HepG2 (cell line): ENCODE data around the gene SRD5A2. TPM values are rescaled to one million over a fixed set of nuclear protein-coding genes. Genes with fewer than 3 reads are reported as not detected.

Experiments
- ATAC-seq: fragments of 200-7000 bp; cut with Tn5 transposase; 3 replicates; pipeline ENCODE4 v1.9.1; 2020; ENCODE audit warnings: mild to moderate bottlenecking, moderate library complexity
- BruUV-seq: library from RNA; stranded (reverse); fragments of 400-500 nt; replicated peaks from 2 replicates; lab custom pipeline; 2021; lab: Mats Ljungman, UMichigan
- CTCF ChIA-PET: fragments of 300-600 bp; formaldehyde crosslinking; extraction: SDS; loops from one replicate; lab custom pipeline; 2021; ENCODE audit warnings: low total read pairs, inconsistent platforms, low intra/inter-chr PET ratio; lab: Yijun Ruan, JAX
- POLR2A ChIA-PET: fragments of 350-600 bp; sonication (Branson Sonifier 250); formaldehyde crosslinking; loops from one replicate; lab custom pipeline; 2020; ENCODE audit warnings: antibody characterized with exemption, inconsistent platforms; lab: Yijun Ruan, JAX
- DNase-seq: peaks from one replicate; pipeline ENCODE4 v3.0.0-alpha.2; 2015; ENCODE audit warnings: low spot score
- FAIRE-seq: peaks from 3 replicates; lab custom pipeline; 2011; peaks lifted over from hg19 to GRCh38; lab: Jason Lieb, UNC
- H2AFZ ChIP-seq: one replicate; pipeline ENCODE4 v1.6.1; 2011; ENCODE audit warnings: low read length, inconsistent platforms
- H3K27ac ChIP-seq: fragments of 300-600 bp; 3 replicates; pipeline ENCODE4 v1.8.0; 2011; ENCODE audit warnings: mixed run types, mild to moderate bottlenecking, mixed read lengths, low read length, inconsistent platforms; ENCODE audit not compliant: insufficient read depth; ENCODE audit errors: extremely low read length
- H3K27me3 ChIP-seq, 2 experiments: fragments of 200-600 bp in 1 of 2; 2 replicates in 1 of 2; 3 replicates in 1 of 2; pipeline versions ENCODE4 v1.6.0 to v1.8.0; 2011; ENCODE audit warnings: low read length in 2 of 2, mild to moderate bottlenecking in 2 of 2, moderate library complexity in 2 of 2, inconsistent platforms in 1 of 2; ENCODE audit not compliant: insufficient read depth in 2 of 2, control insufficient read depth in 1 of 2
- H3K36me3 ChIP-seq, 2 experiments: fragments of 200-600 bp in 1 of 2; replicated peaks in 1 of 2; 2 replicates in 1 of 2; 3 replicates in 1 of 2; pipeline versions ENCODE4 v1.5.1 to v1.8.0; 2011; ENCODE audit warnings: low read length in 2 of 2, inconsistent platforms in 1 of 2; ENCODE audit not compliant: insufficient read depth in 2 of 2, control insufficient read depth in 1 of 2
- H3K4me1 ChIP-seq: 2 replicates; pipeline ENCODE4 v1.5.1; 2012; ENCODE audit warnings: low read length, inconsistent platforms; ENCODE audit not compliant: insufficient read depth
- H3K4me2 ChIP-seq: 2 replicates; pipeline ENCODE4 v1.6.0; 2011; ENCODE audit warnings: low read depth, low read length, inconsistent platforms
- H3K4me3 ChIP-seq, 3 experiments: fragments of 200-600 bp in 1 of 3; sonication (generic), shearing (Covaris generic) in 1 of 3; replicated peaks in 1 of 3; 2 replicates each; pipeline ENCODE4 v1.5.1; 2011 to 2016; ENCODE audit warnings: low read length in 3 of 3, inconsistent platforms in 2 of 3, low read depth in 2 of 3, mild to moderate bottlenecking in 2 of 3, control low read depth in 1 of 3, mixed read lengths in 1 of 3; ENCODE audit not compliant: insufficient read depth in 1 of 3
- H3K79me2 ChIP-seq: one replicate; pipeline ENCODE4 v1.6.1; 2011; ENCODE audit warnings: low read length, inconsistent platforms; ENCODE audit not compliant: insufficient read depth
- H3K9ac ChIP-seq: 2 replicates; pipeline ENCODE4 v1.6.0; 2011; ENCODE audit warnings: mild to moderate bottlenecking, low read depth, low read length, inconsistent platforms; ENCODE audit not compliant: insufficient read depth
- H3K9me3 ChIP-seq: 2 replicates; pipeline ENCODE4 v1.5.1; 2012; ENCODE audit warnings: mild to moderate bottlenecking, low read length
- H4K20me1 ChIP-seq: 2 replicates; pipeline ENCODE4 v1.6.0; 2011; ENCODE audit warnings: inconsistent platforms, mild to moderate bottlenecking, low read length, moderate library complexity; ENCODE audit not compliant: insufficient read depth
- CAMTA2 ChIP-seq: sonication (generic); formaldehyde crosslinking; IDR thresholded peaks from 2 replicates; pipeline ENCODE4 v1.4.0; 2020; ENCODE audit warnings: mild to moderate bottlenecking, missing genetic modification reagents, borderline replicate concordance
- CBX5 ChIP-seq: sonication (generic); formaldehyde crosslinking; IDR thresholded peaks from 2 replicates; pipeline ENCODE4 v1.4.0; 2020; ENCODE audit warnings: missing genetic modification reagents, borderline replicate concordance
- KDM1A ChIP-seq: IDR thresholded peaks from 2 replicates; pipeline ENCODE4 v1.6.1; 2016; ENCODE audit warnings: missing compliant biosample characterization
- MIXL1 ChIP-seq: IDR thresholded peaks from 2 replicates; pipeline ENCODE4 v1.6.1; 2016
- RFXAP ChIP-seq: sonication (generic); formaldehyde crosslinking; IDR thresholded peaks from 2 replicates; pipeline ENCODE4 v1.4.0; 2020; ENCODE audit warnings: missing genetic modification reagents, borderline replicate concordance
- RORA ChIP-seq: sonication (generic); formaldehyde crosslinking; IDR thresholded peaks from 2 replicates; pipeline ENCODE4 v1.5.0; 2020; ENCODE audit warnings: mild to moderate bottlenecking, missing genetic modification reagents, moderate library complexity
- RXRA ChIP-seq: sonication (generic); formaldehyde crosslinking; IDR thresholded peaks from 2 replicates; pipeline ENCODE4 v1.5.1; 2020; ENCODE audit warnings: missing genetic modification reagents
- THAP11 ChIP-seq: IDR thresholded peaks from 2 replicates; pipeline ENCODE4 v1.6.1; 2016; ENCODE audit warnings: missing biosample characterization, missing genetic modification reagents
- ZNF33A ChIP-seq: sonication (generic); formaldehyde crosslinking; IDR thresholded peaks from 2 replicates; pipeline ENCODE4 v1.5.1; 2020; ENCODE audit warnings: missing genetic modification reagents, mild to moderate bottlenecking, moderate library complexity, borderline replicate concordance
- ZNF530 ChIP-seq: sonication (generic); formaldehyde crosslinking; IDR thresholded peaks from 2 replicates; pipeline ENCODE4 v1.5.0; 2020; ENCODE audit warnings: low read depth, mild to moderate bottlenecking, missing genetic modification reagents
- ZNF607 ChIP-seq: sonication (generic); formaldehyde crosslinking; IDR thresholded peaks from 2 replicates; pipeline ENCODE4 v1.5.1; 2020; ENCODE audit warnings: missing genetic modification reagents, mild to moderate bottlenecking, borderline replicate concordance
- ZNF75D ChIP-seq: sonication (generic); formaldehyde crosslinking; IDR thresholded peaks from 2 replicates; pipeline ENCODE4 v1.8.1; 2023; ENCODE audit warnings: missing genetic modification reagents, mild to moderate bottlenecking, borderline replicate concordance
- WGBS: methylation state at CpG from one replicate; pipeline ENCODE4 v1.1.6; 2017; ENCODE audit warnings: low lambda C conversion rate; 5-methylcytosine and 5-hydroxymethylcytosine counted together
- in situ Hi-C: cut with HindIII; loops from 2 replicates; pipeline ENCODE4 v1.10.0; 2017; ENCODE audit warnings: low pct_unique_long_range_greater_than_20kb; ENCODE audit not compliant: extremely low pct_ligation_motif_present
- intact Hi-C: fragments of 100-400 bp; cut with micrococcal nuclease; formaldehyde crosslinking; loops from one replicate; pipeline ENCODE4 v1.10.0; 2022; ENCODE audit not compliant: unreplicated experiment
- polyA plus RNA-seq, 8 experiments: library from polyadenylated mRNA; depleted of rRNA in 3 of 8; stranded (reverse) in 7 of 8; unstranded in 1 of 8; fragments of >200 nt; fragmentation: Illumina TruSeq in 4 of 8; extraction: Trizol in 4 of 8; gene quantifications; 2 replicates each; pipeline versions ENCODE4 v1.2.1 to v1.2.3, GENCODE V29; 2011 to 2016; ENCODE audit warnings: low read depth in 4 of 8, missing spikeins in 1 of 8, mixed read lengths in 1 of 8; ENCODE audit not compliant: insufficient read depth in 1 of 8
- total RNA-seq, 5 experiments: library from RNA; depleted of rRNA; stranded (reverse); fragments of >200 nt; fragmentation: Illumina TruSeq; extraction: Trizol; gene quantifications; 2 replicates each; pipeline ENCODE4 v1.2.3, GENCODE V29; 2016; ENCODE audit warnings: low read depth in 1 of 5
- TF ChIP-seq, protein P1 (sequence below): IDR thresholded peaks from 2 replicates; pipeline ENCODE4 v1.6.1; 2016; ENCODE audit warnings: missing genetic modification reagents, missing compliant biosample characterization
- TF ChIP-seq, protein P2 (sequence below): IDR thresholded peaks from 2 replicates; pipeline ENCODE4 v1.6.1; 2016; ENCODE audit warnings: low read depth
- TF ChIP-seq, protein P3 (sequence below): sonication (generic); formaldehyde crosslinking; IDR thresholded peaks from 2 replicates; pipeline ENCODE4 v1.8.1; 2023; ENCODE audit warnings: mild to moderate bottlenecking, inconsistent platforms, moderate library complexity, missing genetic modification reagents, borderline replicate concordance
- TF ChIP-seq, protein P4 (sequence below): sonication (generic); formaldehyde crosslinking; IDR thresholded peaks from 2 replicates; pipeline ENCODE4 v1.4.0; 2020; ENCODE audit warnings: missing genetic modification reagents
- TF ChIP-seq, protein P5 (sequence below): IDR thresholded peaks from 2 replicates; pipeline ENCODE4 v1.6.1; 2016; ENCODE audit warnings: low read depth, missing genetic modification reagents, missing compliant biosample characterization

Gene SRD5A2
- total and polyA plus RNA-seq, 2 of the 13 experiments (the other 11 are each of a cell fraction or from before 2014, with no cell fraction given) = 0.01 TPM; not detected in 1

DNA sequence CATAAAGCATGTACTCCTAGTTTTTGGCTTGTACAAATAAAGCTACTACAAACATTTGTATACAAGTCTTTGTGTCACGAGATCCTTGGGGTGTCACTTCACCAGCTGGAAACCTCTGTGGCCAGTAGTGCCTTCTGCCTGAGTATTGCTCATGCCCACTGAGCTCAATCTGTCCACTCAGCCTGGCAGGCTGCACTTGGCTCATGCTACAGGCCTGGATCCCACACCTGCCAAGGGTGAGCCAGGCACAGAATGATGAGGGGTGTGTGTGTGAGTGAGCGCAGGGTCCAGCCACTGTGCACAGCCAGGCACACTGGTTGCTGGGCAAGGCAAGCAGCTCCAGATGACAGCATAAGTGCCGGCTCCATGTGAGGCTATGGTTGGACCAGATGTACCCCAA is 13.1 kb downstream of the SRD5A2 start:
- Histone ChIP-seq H3K9ac (no peak overlapping the region), H3K4me3 (no peak overlapping the region), H3K4me1 (no peaks in the 10 kb centered on the region), H3K9me3 (no peaks in the 10 kb centered on the region), H3K79me2 (no peaks in the 10 kb centered on the region), H3K36me3 (no peaks in the 10 kb centered on the region), H3K27ac (no peak overlapping the region), H4K20me1 (no peaks in the 10 kb centered on the region)
- intact Hi-C loops = no loop called here
- ChIA-PET CTCF (no interaction called here), POLR2A (no interaction called here)
- ATAC-seq = no peak
- BruUV-seq = no TSS peak
- DNase-seq = no peak
- FAIRE-seq = no peak
- TF ChIP-seq MIXL1 (CRISPR knock-in tag) = no peak
- TF ChIP-seq, protein P1, sequence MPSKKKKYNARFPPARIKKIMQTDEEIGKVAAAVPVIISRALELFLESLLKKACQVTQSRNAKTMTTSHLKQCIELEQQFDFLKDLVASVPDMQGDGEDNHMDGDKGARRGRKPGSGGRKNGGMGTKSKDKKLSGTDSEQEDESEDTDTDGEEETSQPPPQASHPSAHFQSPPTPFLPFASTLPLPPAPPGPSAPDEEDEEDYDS (CRISPR knock-in tag) = no peak
- no peak for TF ChIP-seq ZNF607
- TF ChIP-seq CBX5 (CRISPR knock-in tag) = no peak
- TF ChIP-seq, protein P2, sequence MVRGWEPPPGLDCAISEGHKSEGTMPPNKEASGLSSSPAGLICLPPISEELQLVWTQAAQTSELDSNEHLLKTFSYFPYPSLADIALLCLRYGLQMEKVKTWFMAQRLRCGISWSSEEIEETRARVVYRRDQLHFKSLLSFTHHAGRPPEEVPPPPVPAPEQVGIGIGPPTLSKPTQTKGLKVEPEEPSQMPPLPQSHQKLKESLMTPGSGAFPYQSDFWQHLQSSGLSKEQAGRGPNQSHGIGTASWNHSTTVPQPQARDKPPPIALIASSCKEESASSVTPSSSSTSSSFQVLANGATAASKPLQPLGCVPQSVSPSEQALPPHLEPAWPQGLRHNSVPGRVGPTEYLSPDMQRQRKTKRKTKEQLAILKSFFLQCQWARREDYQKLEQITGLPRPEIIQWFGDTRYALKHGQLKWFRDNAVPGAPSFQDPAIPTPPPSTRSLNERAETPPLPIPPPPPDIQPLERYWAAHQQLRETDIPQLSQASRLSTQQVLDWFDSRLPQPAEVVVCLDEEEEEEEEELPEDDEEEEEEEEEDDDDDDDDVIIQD (CRISPR knock-in tag) = no peak
- no peak for TF ChIP-seq RXRA (CRISPR knock-in tag)
- TF ChIP-seq ZNF75D = no peak
- no peak for TF ChIP-seq RORA
- TF ChIP-seq RFXAP (CRISPR knock-in tag) = no peak
- TF ChIP-seq ZNF33A = no peak
- TF ChIP-seq, protein P3, sequence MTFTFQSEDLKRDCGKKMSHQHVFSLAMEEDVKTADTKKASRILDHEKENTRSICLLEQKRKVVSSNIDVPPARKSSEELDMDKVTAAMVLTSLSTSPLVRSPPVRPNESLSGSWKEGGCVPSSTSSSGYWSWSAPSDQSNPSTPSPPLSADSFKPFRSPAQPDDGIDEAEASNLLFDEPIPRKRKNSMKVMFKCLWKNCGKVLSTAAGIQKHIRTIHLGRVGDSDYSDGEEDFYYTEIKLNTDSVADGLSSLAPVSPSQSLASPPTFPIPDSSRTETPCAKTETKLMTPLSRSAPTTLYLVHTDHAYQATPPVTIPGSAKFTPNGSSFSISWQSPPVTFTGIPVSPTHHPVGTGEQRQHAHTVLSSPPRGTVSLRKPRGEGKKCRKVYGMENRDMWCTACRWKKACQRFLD (CRISPR knock-in tag) = no peak
- TF ChIP-seq, protein P4, sequence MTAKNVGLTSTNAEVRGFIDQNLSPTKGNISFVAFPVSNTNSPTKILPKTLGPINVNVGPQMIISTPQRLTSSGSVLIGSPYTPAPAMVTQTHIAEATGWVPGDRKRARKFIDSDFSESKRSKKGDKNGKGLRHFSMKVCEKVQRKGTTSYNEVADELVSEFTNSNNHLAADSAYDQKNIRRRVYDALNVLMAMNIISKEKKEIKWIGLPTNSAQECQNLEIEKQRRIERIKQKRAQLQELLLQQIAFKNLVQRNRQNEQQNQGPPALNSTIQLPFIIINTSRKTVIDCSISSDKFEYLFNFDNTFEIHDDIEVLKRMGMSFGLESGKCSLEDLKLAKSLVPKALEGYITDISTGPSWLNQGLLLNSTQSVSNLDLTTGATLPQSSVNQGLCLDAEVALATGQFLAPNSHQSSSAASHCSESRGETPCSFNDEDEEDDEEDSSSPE (CRISPR knock-in tag) = no peak
- TF ChIP-seq, protein P5, sequence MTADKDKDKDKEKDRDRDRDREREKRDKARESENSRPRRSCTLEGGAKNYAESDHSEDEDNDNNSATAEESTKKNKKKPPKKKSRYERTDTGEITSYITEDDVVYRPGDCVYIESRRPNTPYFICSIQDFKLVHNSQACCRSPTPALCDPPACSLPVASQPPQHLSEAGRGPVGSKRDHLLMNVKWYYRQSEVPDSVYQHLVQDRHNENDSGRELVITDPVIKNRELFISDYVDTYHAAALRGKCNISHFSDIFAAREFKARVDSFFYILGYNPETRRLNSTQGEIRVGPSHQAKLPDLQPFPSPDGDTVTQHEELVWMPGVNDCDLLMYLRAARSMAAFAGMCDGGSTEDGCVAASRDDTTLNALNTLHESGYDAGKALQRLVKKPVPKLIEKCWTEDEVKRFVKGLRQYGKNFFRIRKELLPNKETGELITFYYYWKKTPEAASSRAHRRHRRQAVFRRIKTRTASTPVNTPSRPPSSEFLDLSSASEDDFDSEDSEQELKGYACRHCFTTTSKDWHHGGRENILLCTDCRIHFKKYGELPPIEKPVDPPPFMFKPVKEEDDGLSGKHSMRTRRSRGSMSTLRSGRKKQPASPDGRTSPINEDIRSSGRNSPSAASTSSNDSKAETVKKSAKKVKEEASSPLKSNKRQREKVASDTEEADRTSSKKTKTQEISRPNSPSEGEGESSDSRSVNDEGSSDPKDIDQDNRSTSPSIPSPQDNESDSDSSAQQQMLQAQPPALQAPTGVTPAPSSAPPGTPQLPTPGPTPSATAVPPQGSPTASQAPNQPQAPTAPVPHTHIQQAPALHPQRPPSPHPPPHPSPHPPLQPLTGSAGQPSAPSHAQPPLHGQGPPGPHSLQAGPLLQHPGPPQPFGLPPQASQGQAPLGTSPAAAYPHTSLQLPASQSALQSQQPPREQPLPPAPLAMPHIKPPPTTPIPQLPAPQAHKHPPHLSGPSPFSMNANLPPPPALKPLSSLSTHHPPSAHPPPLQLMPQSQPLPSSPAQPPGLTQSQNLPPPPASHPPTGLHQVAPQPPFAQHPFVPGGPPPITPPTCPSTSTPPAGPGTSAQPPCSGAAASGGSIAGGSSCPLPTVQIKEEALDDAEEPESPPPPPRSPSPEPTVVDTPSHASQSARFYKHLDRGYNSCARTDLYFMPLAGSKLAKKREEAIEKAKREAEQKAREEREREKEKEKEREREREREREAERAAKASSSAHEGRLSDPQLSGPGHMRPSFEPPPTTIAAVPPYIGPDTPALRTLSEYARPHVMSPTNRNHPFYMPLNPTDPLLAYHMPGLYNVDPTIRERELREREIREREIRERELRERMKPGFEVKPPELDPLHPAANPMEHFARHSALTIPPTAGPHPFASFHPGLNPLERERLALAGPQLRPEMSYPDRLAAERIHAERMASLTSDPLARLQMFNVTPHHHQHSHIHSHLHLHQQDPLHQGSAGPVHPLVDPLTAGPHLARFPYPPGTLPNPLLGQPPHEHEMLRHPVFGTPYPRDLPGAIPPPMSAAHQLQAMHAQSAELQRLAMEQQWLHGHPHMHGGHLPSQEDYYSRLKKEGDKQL (CRISPR knock-in tag) = no peak
- no peak for TF ChIP-seq THAP11 (CRISPR knock-in tag)
- TF ChIP-seq CAMTA2 = no peak
- TF ChIP-seq ZNF530 (CRISPR knock-in tag) = no peak
- TF ChIP-seq KDM1A (CRISPR knock-in tag) = no peak
- TF ChIP-seq, all 625 proteins: peak for 0
- Histone ChIP-seq H3K4me2 (no peak overlapping the region), H2AFZ (no peak overlapping the region), H3K27me3 (no peaks in the 10 kb centered on the region)
- 0% methylated on average over 2 of the region's 3 CpGs for WGBS
- in situ Hi-C loops = no loop called here
